ENCODE measurements around the gene GRAMD1A. TPM values are rescaled to one million over a fixed set of nuclear protein-coding genes. Genes with fewer than 3 reads are reported as not detected.

Gene GRAMD1A
- total RNA-seq, 1 experiment from 2014 or later, result 125 TPM

DNA sequence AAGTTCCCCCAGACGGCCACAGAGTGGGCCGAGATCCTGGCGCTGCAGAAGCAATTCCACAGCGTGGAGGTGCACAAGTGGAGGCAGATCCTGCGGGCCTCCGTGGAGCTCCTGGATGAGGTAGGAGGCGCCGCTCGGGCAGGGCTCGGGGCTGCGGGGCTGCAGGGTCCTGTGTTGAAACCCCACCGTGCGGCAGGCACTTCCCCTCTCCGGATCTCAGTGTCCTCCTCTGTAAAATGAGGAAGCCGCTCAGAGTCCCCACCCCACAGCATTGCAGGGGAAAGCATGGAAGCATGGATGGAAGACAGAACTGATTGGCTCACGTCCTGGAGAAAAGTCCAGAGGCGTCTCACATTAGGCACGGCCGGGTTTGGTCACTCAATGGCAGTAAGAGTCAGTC is 23.3 kb downstream of the GRAMD1A start:
- H4K5ac ChIP-seq (ENCODE audit: insufficient read length, low read depth, low read length), result no peak overlapping the region
- TF ChIP-seq, protein P1, sequence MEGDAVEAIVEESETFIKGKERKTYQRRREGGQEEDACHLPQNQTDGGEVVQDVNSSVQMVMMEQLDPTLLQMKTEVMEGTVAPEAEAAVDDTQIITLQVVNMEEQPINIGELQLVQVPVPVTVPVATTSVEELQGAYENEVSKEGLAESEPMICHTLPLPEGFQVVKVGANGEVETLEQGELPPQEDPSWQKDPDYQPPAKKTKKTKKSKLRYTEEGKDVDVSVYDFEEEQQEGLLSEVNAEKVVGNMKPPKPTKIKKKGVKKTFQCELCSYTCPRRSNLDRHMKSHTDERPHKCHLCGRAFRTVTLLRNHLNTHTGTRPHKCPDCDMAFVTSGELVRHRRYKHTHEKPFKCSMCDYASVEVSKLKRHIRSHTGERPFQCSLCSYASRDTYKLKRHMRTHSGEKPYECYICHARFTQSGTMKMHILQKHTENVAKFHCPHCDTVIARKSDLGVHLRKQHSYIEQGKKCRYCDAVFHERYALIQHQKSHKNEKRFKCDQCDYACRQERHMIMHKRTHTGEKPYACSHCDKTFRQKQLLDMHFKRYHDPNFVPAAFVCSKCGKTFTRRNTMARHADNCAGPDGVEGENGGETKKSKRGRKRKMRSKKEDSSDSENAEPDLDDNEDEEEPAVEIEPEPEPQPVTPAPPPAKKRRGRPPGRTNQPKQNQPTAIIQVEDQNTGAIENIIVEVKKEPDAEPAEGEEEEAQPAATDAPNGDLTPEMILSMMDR (conservative IDR thresholded peaks at IDR 0.05), result no peak

More for the DNA sequence above, 23.3 kb downstream of the GRAMD1A start:
- Mint-ChIP-seq H3K4me1 (peaks cover 4 to 7% of the 10 kb centered on the region in 2 experiments; a peak in 3 of 4 replicates), H3K9me3 (no peaks in the 10 kb centered on the region; a peak in 1 of 5 replicates), H3K27me3 (ENCODE audit: low read depth) (peaks cover 4% of the 10 kb centered on the region), H3K36me3 (ENCODE audit: insufficient read depth in 1 of 3, low read depth in 3 of 3) (peaks cover 54 to 93% (median 85%) of the 10 kb centered on the region in 3 experiments), H3K4me3 (no peak overlapping the region), H3K27ac (no peak overlapping the region)
- Histone ChIP-seq H2AFZ (ENCODE audit: low read length) (no peak overlapping the region), H3K4me1 (ENCODE audit: insufficient read depth, low read length) (no peaks in the 10 kb centered on the region), H3K27me3 (ENCODE audit: insufficient read depth, low read length) (no peaks in the 10 kb centered on the region), H3K23ac (ENCODE audit: insufficient read length, low read depth, low read length) (no peak overlapping the region), H4K8ac (replicated peaks; ENCODE audit: insufficient read length, low read depth, low read length) (no peak overlapping the region), H3K4me2 (ENCODE audit: insufficient read depth, insufficient read length, low read length) (no peak overlapping the region), H3K14ac (ENCODE audit: insufficient read depth, low read length) (no peak overlapping the region), H3K9ac (ENCODE audit: extremely low read depth, insufficient read length, low read length) (no peak overlapping the region), H3K79me2 (ENCODE audit: insufficient read depth, low read length) (no peaks in the 10 kb centered on the region), H3K9me3 (ENCODE audit: control insufficient read depth, low read depth, low read length) (no peaks in the 10 kb centered on the region), H4K91ac (ENCODE audit: insufficient read length, low read depth, low read length) (no peak overlapping the region), H2BK15ac (ENCODE audit: low read depth, low read length) (no peak overlapping the region), H3K23me2 (ENCODE audit: insufficient read length, low read depth, low read length, poor library complexity, severe bottlenecking) (no peaks in the 10 kb centered on the region), H2BK12ac (ENCODE audit: insufficient read length, low read depth, low read length) (no peak overlapping the region), H3K27ac (ENCODE audit: insufficient read length, low read depth, low read length) (no peak overlapping the region), H2BK120ac (ENCODE audit: low read depth, low read length, poor library complexity, severe bottlenecking) (no peak overlapping the region), H2AK5ac (ENCODE audit: insufficient read length, low read length) (no peak overlapping the region), H3T11ph (ENCODE audit: low read length) (no peak overlapping the region), H2BK20ac (ENCODE audit: low read depth, low read length, poor library complexity, severe bottlenecking) (no peak overlapping the region), H3K56ac (ENCODE audit: insufficient read length, low read depth, low read length) (no peak overlapping the region), H3K18ac (ENCODE audit: insufficient read length, low read depth, low read length) (no peak overlapping the region), H3K79me1 (ENCODE audit: insufficient read depth, low read depth, low read length, poor library complexity, severe bottlenecking) (no peaks in the 10 kb centered on the region), H2BK5ac (ENCODE audit: insufficient read length, low read length) (no peak overlapping the region), H4K20me1 (ENCODE audit: control insufficient read depth, insufficient read depth, insufficient read length) (no peaks in the 10 kb centered on the region), H3K4ac (ENCODE audit: low read depth, low read length) (no peak overlapping the region)
- no CpG with 5 or more reads among the region's 19 CpGs for WGBS (ENCODE audit: extremely low coverage, insufficient read length, low lambda C conversion rate)
- no peak for DNase-seq
